Mesendoderm (in vitro differentiated cells): ENCODE data around the gene FTO.

Experiments used
- DNase-seq: peaks from one replicate; pipeline ENCODE4 v3.0.0; 2013
- H2AK5ac ChIP-seq: 2 replicates; pipeline ENCODE4 v1.6.1; 2013; ENCODE audit warnings: low read length, inconsistent platforms
- H2BK120ac ChIP-seq: 2 replicates; pipeline ENCODE4 v1.6.1; 2013; ENCODE audit warnings: low read depth, mild to moderate bottlenecking, low read length, moderate library complexity, mixed read lengths
- H2BK15ac ChIP-seq: replicated peaks from 2 replicates; pipeline ENCODE4 v1.6.1; 2013; ENCODE audit warnings: low read depth, mild to moderate bottlenecking, moderate library complexity
- H2BK5ac ChIP-seq: 2 replicates; pipeline ENCODE4 v1.6.1; 2013; ENCODE audit warnings: low read length, inconsistent platforms
- H3K18ac ChIP-seq: 2 replicates; pipeline ENCODE4 v1.6.1; 2013; ENCODE audit warnings: mild to moderate bottlenecking, low read length, mixed read lengths
- H3K23ac ChIP-seq: one replicate; pipeline ENCODE4 v1.6.1; 2013; ENCODE audit warnings: low read length
- H3K27ac ChIP-seq: 2 replicates; pipeline ENCODE4 v1.5.1; 2013; ENCODE audit warnings: low read depth, mild to moderate bottlenecking, inconsistent platforms, low read length, moderate library complexity
- H3K27me3 ChIP-seq: 2 replicates; pipeline ENCODE4 v1.6.1; 2013; ENCODE audit warnings: low read length, control low read depth, mild to moderate bottlenecking, inconsistent platforms; ENCODE audit not compliant: insufficient read depth, poor library complexity
- H3K36me3 ChIP-seq: 2 replicates; pipeline ENCODE4 v1.6.1; 2013; ENCODE audit warnings: low read length, inconsistent platforms; ENCODE audit not compliant: control insufficient read depth, insufficient read depth
- H3K4ac ChIP-seq: one replicate; pipeline ENCODE4 v1.6.1; 2013; ENCODE audit warnings: low read depth, mild to moderate bottlenecking, low read length, moderate library complexity
- H3K4me1 ChIP-seq: 2 replicates; pipeline ENCODE4 v1.6.1; 2013; ENCODE audit warnings: low read depth, low read length, inconsistent platforms; ENCODE audit not compliant: control insufficient read depth
- H3K4me2 ChIP-seq: 2 replicates; pipeline ENCODE4 v1.6.1; 2013; ENCODE audit warnings: low read length
- H3K4me3 ChIP-seq: 2 replicates; pipeline ENCODE4 v1.5.1; 2013; ENCODE audit warnings: mild to moderate bottlenecking, low read length
- H3K56ac ChIP-seq: one replicate; pipeline ENCODE4 v1.6.1; 2013; ENCODE audit warnings: low read length
- H3K79me1 ChIP-seq: 2 replicates; pipeline ENCODE4 v1.6.1; 2013; ENCODE audit warnings: low read length, inconsistent platforms
- H3K79me2 ChIP-seq: 2 replicates; pipeline ENCODE4 v1.6.1; 2013; ENCODE audit warnings: mild to moderate bottlenecking, low read length; ENCODE audit not compliant: control insufficient read depth, insufficient read depth
- H3K9ac ChIP-seq: 2 replicates; pipeline ENCODE4 v1.6.1; 2013; ENCODE audit warnings: low read length, inconsistent platforms
- H4K5ac ChIP-seq: one replicate; pipeline ENCODE4 v1.6.1; 2013; ENCODE audit warnings: low read length
- H4K8ac ChIP-seq: one replicate; pipeline ENCODE4 v1.6.1; 2013; ENCODE audit warnings: low read depth, mild to moderate bottlenecking, control low read depth, low read length, moderate library complexity
- WGBS: extraction: QIAGEN DNeasy Blood & Tissue Kit; methylation state at CpG from one replicate; pipeline ENCODE4 v1.1.7; 2013; ENCODE audit warnings: low lambda C conversion rate, missing lambda C conversion rate; ENCODE audit not compliant: insufficient coverage; ENCODE audit errors: extremely low coverage; 5-methylcytosine and 5-hydroxymethylcytosine counted together

Gene FTO

DNA sequence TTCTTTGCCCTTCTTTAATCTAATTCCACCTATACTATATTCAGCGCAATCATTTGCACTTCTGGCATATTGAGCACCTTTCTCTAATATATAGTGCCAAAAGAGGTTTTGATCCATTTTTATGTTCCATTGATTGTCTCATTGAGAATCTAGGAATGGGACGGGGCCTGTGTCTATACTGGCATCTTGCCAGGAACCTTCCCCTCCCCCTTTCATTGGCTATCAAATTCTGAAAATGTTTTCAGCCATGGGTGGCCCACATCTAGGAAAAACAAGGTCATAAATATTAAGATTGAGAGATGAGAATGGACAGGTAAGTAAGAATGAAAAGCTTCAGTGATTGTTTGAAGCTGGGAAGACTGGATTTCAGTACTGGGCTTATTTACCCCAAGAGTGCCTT is 159.9 kb downstream of the FTO start:
- Histone ChIP-seq H3K79me1 (no peaks in the 10 kb centered on the region), H3K4me2 (no peak overlapping the region), H3K27ac (no peak overlapping the region), H4K5ac (no peak overlapping the region), H2BK120ac (no peak overlapping the region), H3K56ac (no peak overlapping the region), H2BK5ac (no peak overlapping the region), H3K27me3 (no peaks in the 10 kb centered on the region), H3K4me1 (no peaks in the 10 kb centered on the region), H3K9ac (no peak overlapping the region), H3K36me3 (no peaks in the 10 kb centered on the region), H3K18ac (no peak overlapping the region), H3K4me3 (no peak overlapping the region), H2AK5ac (no peak overlapping the region), H3K79me2 (no peaks in the 10 kb centered on the region), H3K4ac (no peak overlapping the region), H3K23ac (no peak overlapping the region), H2BK15ac (no peak overlapping the region), H4K8ac (no peak overlapping the region)
- DNase-seq = no peak
- no CpG with 5 or more reads among the region's 2 CpGs for WGBS

DNA sequence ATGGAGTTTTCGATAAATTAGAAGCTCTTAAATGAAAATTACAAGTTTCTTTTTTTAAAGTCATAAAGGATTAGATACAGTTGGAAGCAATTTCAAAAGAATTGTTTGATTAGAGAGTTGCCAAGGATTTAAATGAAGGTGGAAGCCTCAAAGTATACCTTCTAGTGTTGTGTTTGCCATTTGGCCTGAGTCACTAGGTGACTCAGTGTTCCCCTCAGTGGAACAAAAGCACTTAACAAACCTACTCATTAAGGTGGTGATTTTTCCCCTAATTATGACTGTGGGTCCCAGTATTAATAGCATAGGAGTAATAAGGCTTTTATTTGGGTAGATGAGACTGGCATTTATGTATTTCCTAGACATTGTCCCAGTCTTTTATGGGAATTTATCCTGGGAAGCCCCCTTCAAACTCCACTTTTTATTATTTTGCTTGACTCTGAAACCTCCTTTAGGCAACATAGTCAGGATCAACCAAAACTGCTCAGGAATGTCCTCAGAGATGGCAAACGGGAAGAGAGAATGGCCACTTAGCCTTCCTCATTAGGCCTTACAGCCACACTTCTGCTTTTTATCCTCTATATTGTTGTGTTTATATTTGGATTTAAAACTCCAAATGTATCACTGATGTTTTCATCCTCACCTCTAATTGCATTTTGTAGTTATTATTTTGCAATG is 161.0 kb downstream of the FTO start:
- H3K79me2 ChIP-seq = no peaks in the 10 kb centered on the region
- no peaks in the 10 kb centered on the region for H3K27me3 ChIP-seq
- no peak overlapping the region for H2AK5ac ChIP-seq
- H3K9ac ChIP-seq = no peak overlapping the region
- H3K4me2 ChIP-seq = no peak overlapping the region
- WGBS = 100% methylated on average over 1 of the region's 2 CpGs
- DNase-seq = peak; percentile 57
- no peak overlapping the region for H2BK5ac ChIP-seq
- H3K4me1 ChIP-seq = no peaks in the 10 kb centered on the region
- H3K4ac ChIP-seq = no peak overlapping the region
- H3K23ac ChIP-seq = no peak overlapping the region
- H3K4me3 ChIP-seq = no peak overlapping the region
- H3K27ac ChIP-seq = peak overlapping the region; percentile 66
- no peak overlapping the region for H4K8ac ChIP-seq
- no peak overlapping the region for H3K18ac ChIP-seq
- no peak overlapping the region for H4K5ac ChIP-seq
- no peaks in the 10 kb centered on the region for H3K36me3 ChIP-seq
- peak overlapping the region; percentile 35 for H3K56ac ChIP-seq
- no peak overlapping the region for H2BK120ac ChIP-seq
- H3K79me1 ChIP-seq = no peaks in the 10 kb centered on the region
- no peak overlapping the region for H2BK15ac ChIP-seq

GRCh38 chr16:53865494-53865863 is 161.5 kb downstream of the FTO start:
- Histone ChIP-seq H3K18ac (no peak overlapping the region), H3K36me3 (no peaks in the 10 kb centered on the region), H3K9ac (no peak overlapping the region), H3K23ac (no peak overlapping the region), H3K27ac (no peak overlapping the region), H3K4me1 (no peaks in the 10 kb centered on the region), H2BK5ac (no peak overlapping the region), H2AK5ac (no peak overlapping the region), H3K56ac (no peak overlapping the region), H3K4me3 (no peak overlapping the region), H2BK15ac (no peak overlapping the region), H3K79me1 (no peaks in the 10 kb centered on the region), H4K5ac (no peak overlapping the region), H3K79me2 (no peaks in the 10 kb centered on the region), H2BK120ac (no peak overlapping the region), H3K27me3 (no peaks in the 10 kb centered on the region), H3K4ac (no peak overlapping the region), H4K8ac (no peak overlapping the region), H3K4me2 (no peak overlapping the region)
- no CpG with 5 or more reads among the region's 1 CpG for WGBS
- peak; percentile 85 for DNase-seq

GRCh38 chr16:53866520-53866919 is 162.6 kb downstream of the FTO start:
- H2BK5ac ChIP-seq = no peak overlapping the region
- no peak overlapping the region for H3K9ac ChIP-seq
- H4K8ac ChIP-seq = no peak overlapping the region
- no peaks in the 10 kb centered on the region for H3K4me1 ChIP-seq
- H3K56ac ChIP-seq = no peak overlapping the region
- no peak overlapping the region for H3K18ac ChIP-seq
- no peak overlapping the region for H3K27ac ChIP-seq
- no CpG with 5 or more reads among the region's 1 CpG for WGBS
- H3K79me2 ChIP-seq = no peaks in the 10 kb centered on the region
- no peak overlapping the region for H3K4me2 ChIP-seq
- no peaks in the 10 kb centered on the region for H3K36me3 ChIP-seq
- H4K5ac ChIP-seq = no peak overlapping the region
- no peak overlapping the region for H2AK5ac ChIP-seq
- no peaks in the 10 kb centered on the region for H3K27me3 ChIP-seq
- no peak overlapping the region for H3K4me3 ChIP-seq
- no peak overlapping the region for H2BK120ac ChIP-seq
- H3K23ac ChIP-seq = no peak overlapping the region
- no peak overlapping the region for H2BK15ac ChIP-seq
- H3K4ac ChIP-seq = no peak overlapping the region
- DNase-seq = no peak
- H3K79me1 ChIP-seq = no peaks in the 10 kb centered on the region

DNA sequence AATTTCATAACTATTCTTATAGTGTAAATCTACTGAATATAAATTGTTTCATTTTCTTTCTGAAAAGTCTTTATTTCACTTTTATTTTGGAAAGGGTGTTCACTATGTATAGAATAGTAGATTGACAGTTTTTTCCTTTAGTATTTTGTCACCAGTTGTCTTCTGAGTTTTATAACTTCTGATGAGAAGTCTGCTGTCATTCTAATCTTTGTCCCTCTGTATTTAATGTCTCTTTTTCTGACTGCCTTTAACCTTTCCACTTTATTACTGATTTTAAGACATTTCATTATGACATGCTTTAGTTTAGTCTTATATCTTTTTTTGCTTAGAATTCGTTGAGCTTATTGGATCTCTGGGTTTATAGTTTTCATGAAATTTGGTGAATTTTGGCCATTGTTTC is 166.9 kb downstream of the FTO start:
- no peak overlapping the region for H4K8ac ChIP-seq
- H3K4me2 ChIP-seq = no peak overlapping the region
- no peak for DNase-seq
- H3K56ac ChIP-seq = no peak overlapping the region
- no peak overlapping the region for H3K23ac ChIP-seq
- no peaks in the 10 kb centered on the region for H3K36me3 ChIP-seq
- H3K4ac ChIP-seq = no peak overlapping the region
- no CpG with 5 or more reads among the region's 1 CpG for WGBS
- no peaks in the 10 kb centered on the region for H3K79me2 ChIP-seq
- H3K9ac ChIP-seq = no peak overlapping the region
- no peak overlapping the region for H2BK120ac ChIP-seq
- H3K27ac ChIP-seq = no peak overlapping the region
- no peaks in the 10 kb centered on the region for H3K27me3 ChIP-seq
- no peaks in the 10 kb centered on the region for H3K4me1 ChIP-seq
- no peak overlapping the region for H2BK5ac ChIP-seq
- H3K79me1 ChIP-seq = no peaks in the 10 kb centered on the region
- no peak overlapping the region for H3K4me3 ChIP-seq
- H4K5ac ChIP-seq = no peak overlapping the region
- H2BK15ac ChIP-seq = no peak overlapping the region
- no peak overlapping the region for H3K18ac ChIP-seq
- H2AK5ac ChIP-seq = no peak overlapping the region
